Esophagus squamous epithelium (tissue), 5 donors: ENCODE data around the gene FOXP1. TPM values are rescaled to one million over a fixed set of nuclear protein-coding genes. Genes with fewer than 3 reads are reported as not detected.

ENCODE experiments used
- DNase-seq: peaks from one replicate; lab custom pipeline; 2025; lab: John Stamatoyannopoulos, UW
- H3K27ac ChIP-seq, 4 donors: fragments of 200-600 bp; sonication (generic); one replicate each; pipeline ENCODE4 v1.5.1; 2016 to 2019; ENCODE audit warnings: mild to moderate bottlenecking in 1 of 4
- H3K27me3 ChIP-seq, 4 donors: fragments of 200-600 bp; sonication (generic); 1 replicate in 3 of 4; 2 replicates in 1 of 4; pipeline versions ENCODE4 v1.5.1 to v1.6.0; 2017 to 2021; ENCODE audit warnings: antibody characterized with exemption in 1 of 4
- H3K36me3 ChIP-seq, 3 donors: fragments of 200-600 bp; sonication (generic); one replicate each; pipeline ENCODE4 v1.5.1; 2016 to 2019
- H3K4me1 ChIP-seq, 3 donors: fragments of 200-600 bp; sonication (generic); one replicate each; pipeline ENCODE4 v1.5.1; 2017 to 2019
- H3K4me3 ChIP-seq, 4 donors: fragments of 200-600 bp; sonication (generic); 1 replicate in 3 of 4; 2 replicates in 1 of 4; pipeline ENCODE4 v1.5.1; 2016 to 2019; ENCODE audit warnings: mild to moderate bottlenecking in 2 of 4, moderate library complexity in 1 of 4
- H3K9me3 ChIP-seq, 3 donors: fragments of 200-600 bp; sonication (generic); one replicate each; pipeline ENCODE4 v1.5.1; 2016 to 2019
- POLR2A ChIP-seq, 4 donors: fragments of 450-650 bp; IDR thresholded peaks; one replicate each; pipeline ENCODE4 v1.6.1; 2017; ENCODE audit warnings: antibody characterized with exemption in 4 of 4, mild to moderate bottlenecking in 4 of 4, moderate library complexity in 3 of 4
- WGBS, 2 donors: methylation state at CpG; one replicate each; pipeline ENCODE4 v1.1.5; 2018; 5-methylcytosine and 5-hydroxymethylcytosine counted together
- intact Hi-C: fragments of 100-400 bp; cut with DNase I; formaldehyde crosslinking; loops from one replicate; pipeline ENCODE4 v1.15.0; 2022
- total RNA-seq, 4 donors: library from RNA; depleted of rRNA; stranded (reverse); fragments of >200 nt; gene quantifications; one replicate each; pipeline ENCODE4 v1.1.0, GENCODE V29; 2016
- TF ChIP-seq, protein P1 (sequence below), 6 experiments: fragments of 450-650 bp in 4 of 6; fragments of 200-600 bp in 2 of 6; sonication (generic) in 2 of 6; IDR thresholded peaks; one replicate each; pipeline ENCODE4 v1.5.1; 2016 to 2019; ENCODE audit warnings: antibody characterized with exemption in 6 of 6, mild to moderate bottlenecking in 4 of 6, moderate library complexity in 4 of 6
- donor health status: DM: yes; HTN: yes; CAD: no.

The FOXP1 gene
- total RNA-seq, 4 donors from 2014 or later = 49.1 to 124 (median 61.1) TPM

DNA sequence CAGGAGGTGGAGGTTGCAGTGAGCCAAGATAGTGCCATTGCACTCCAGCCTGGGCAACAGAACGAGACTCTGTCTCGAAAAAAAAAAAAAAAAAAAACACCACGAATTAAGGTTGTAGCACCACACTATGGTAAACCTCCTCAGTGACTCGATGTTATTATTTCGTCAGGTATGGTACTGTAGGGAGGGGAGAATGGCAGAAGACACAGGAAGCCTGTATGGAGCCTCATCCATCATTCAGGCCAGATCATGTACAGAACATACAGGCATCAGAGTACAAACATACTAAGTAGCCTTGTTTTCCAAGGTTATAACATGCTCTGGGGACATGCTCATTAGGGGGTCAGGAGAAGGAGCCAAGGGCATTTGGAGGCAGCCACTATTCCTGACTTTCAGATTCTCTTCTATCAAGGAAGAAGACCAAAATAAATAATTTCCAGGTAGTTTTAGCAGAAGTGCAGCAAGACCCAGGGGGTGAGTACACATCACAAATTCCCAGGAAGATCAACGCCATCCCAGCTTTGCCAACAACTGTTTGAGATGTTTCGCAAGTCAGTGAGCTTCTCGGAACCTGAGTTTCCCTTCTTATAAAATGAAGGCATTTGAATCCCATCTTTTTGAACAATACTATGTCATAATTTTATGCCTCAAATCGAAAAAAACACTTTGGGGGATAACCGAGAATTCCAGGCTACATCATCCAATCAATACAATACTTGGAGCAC is 79.8 kb downstream of the FOXP1 start:
- Histone ChIP-seq H3K9me3 (no peaks in the 10 kb centered on the region), H3K27ac (peak overlapping the region in 2 of 4 donors; percentile 21 to 22), H3K36me3 (peaks cover 0 to 3% (median 0%) of the 10 kb centered on the region in 3 donors), H3K4me3 (no peak overlapping the region), H3K4me1 (peaks cover 0 to 11% (median 6%) of the 10 kb centered on the region in 3 donors), H3K27me3 (no peaks in the 10 kb centered on the region)
- no peak for TF ChIP-seq POLR2A (IDR thresholded peaks at IDR 0.05)
- TF ChIP-seq, protein P1, sequence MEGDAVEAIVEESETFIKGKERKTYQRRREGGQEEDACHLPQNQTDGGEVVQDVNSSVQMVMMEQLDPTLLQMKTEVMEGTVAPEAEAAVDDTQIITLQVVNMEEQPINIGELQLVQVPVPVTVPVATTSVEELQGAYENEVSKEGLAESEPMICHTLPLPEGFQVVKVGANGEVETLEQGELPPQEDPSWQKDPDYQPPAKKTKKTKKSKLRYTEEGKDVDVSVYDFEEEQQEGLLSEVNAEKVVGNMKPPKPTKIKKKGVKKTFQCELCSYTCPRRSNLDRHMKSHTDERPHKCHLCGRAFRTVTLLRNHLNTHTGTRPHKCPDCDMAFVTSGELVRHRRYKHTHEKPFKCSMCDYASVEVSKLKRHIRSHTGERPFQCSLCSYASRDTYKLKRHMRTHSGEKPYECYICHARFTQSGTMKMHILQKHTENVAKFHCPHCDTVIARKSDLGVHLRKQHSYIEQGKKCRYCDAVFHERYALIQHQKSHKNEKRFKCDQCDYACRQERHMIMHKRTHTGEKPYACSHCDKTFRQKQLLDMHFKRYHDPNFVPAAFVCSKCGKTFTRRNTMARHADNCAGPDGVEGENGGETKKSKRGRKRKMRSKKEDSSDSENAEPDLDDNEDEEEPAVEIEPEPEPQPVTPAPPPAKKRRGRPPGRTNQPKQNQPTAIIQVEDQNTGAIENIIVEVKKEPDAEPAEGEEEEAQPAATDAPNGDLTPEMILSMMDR (IDR thresholded peaks at IDR 0.05) = no peak
- WGBS, 2 donors = 39 to 57% methylated on average over 10 of the region's 10 CpGs
- no peak for DNase-seq
- intact Hi-C loops = no loop called here

DNA sequence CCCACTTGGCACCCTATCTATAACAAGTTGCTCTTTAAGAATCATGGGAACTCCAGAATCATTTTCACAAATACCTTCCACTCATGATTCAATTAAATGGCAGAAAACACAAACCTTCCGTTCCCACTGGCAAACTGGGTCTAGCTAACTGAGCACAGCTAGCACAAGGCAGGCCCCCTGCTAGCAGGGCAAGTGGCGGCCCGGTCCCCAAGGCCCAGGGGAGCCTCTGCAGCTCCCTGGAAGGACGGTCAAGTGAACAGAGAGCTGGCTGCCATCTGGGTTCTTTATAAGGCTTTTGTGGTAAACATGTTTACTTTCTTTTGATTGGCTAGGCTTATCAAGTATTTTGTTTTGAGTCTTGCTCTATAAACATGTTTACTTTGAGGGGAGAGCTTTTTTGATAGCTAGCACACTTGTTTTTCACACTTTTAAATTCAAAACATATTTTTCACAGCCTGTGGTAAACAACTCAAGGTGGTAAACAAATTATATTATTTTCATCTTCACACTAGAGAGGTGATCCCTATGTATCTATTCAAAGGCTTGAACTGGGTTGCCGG is 81.4 kb downstream of the FOXP1 start:
- Histone ChIP-seq H3K4me3 (no peak overlapping the region), H3K27me3 (no peaks in the 10 kb centered on the region), H3K36me3 (peaks cover 0 to 3% (median 0%) of the 10 kb centered on the region in 3 donors), H3K4me1 (peaks cover 0 to 27% (median 17%) of the 10 kb centered on the region in 3 donors), H3K27ac (no peak overlapping the region), H3K9me3 (no peaks in the 10 kb centered on the region)
- 87 to 90% methylated on average over 5 of the region's 5 CpGs for WGBS, 2 donors
- intact Hi-C loops = no loop called here
- DNase-seq = no peak
- TF ChIP-seq, protein P1 (IDR thresholded peaks at IDR 0.05) = no peak

DNA sequence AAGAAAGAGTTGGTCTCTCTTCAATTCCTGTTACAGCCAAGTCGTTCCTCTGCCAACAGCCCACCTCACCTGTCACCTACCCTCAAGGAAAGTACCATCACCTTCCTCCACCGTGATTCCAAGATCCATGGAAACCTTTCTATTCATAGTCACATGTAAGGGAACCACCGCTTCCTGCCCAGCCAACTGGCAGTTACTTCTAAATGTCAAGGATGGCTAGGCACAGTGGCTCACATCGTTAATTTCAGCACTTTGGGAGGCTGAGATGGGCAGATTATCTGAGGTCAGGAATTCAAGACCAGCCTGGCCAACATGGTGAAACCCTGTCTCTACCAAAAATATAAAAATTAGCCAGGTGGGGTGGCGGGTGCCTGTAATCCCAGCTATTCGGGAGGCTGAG is 82.8 kb downstream of the FOXP1 start:
- Histone ChIP-seq H3K27ac (no peak overlapping the region), H3K9me3 (no peaks in the 10 kb centered on the region), H3K27me3 (no peaks in the 10 kb centered on the region), H3K4me1 (peaks cover 8 to 40% (median 25%) of the 10 kb centered on the region in 3 donors), H3K36me3 (peaks cover 0 to 3% (median 0%) of the 10 kb centered on the region in 3 donors), H3K4me3 (no peak overlapping the region)
- WGBS, 2 donors = 77 to 84% methylated on average over 6 of the region's 6 CpGs
- TF ChIP-seq, protein P1 (IDR thresholded peaks at IDR 0.05) = no peak
- TF ChIP-seq POLR2A (IDR thresholded peaks at IDR 0.05) = no peak
- intact Hi-C loops = no loop called here
- DNase-seq = no peak

DNA sequence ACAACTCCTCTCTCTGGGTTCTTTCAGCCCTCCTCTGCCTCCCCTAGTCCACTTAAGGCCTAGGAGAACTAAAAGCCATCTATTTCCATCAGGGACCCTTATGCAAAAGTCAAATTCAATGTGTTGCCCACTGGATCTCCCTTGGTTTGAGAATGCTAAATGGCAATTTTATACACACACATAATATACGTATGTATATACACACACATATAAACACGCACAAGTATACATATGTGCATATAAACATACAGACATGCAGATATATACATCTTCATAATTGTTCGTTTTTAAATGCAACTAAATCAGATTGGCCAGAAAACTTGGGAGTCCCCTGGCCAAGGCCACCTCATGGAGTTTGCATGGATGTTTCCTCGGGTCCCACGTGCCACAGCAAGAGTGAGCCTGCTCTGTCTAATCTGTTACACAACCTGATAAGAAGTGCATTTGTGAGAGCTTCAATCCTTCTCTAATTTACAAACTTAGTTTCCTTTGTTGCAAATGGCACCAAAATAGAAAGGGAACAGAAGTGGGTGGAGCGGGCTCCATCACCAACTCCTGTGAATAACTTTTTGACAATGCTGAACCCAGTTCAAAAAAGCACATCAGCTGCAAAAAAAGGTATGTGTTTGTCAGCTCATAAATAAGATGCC is 84.2 kb downstream of the FOXP1 start:
- intact Hi-C loops = no loop called here
- WGBS, 2 donors = 89 to 91% methylated on average over 6 of the region's 6 CpGs

More for the DNA sequence above, 84.2 kb downstream of the FOXP1 start:
- no peak for TF ChIP-seq POLR2A (IDR thresholded peaks at IDR 0.05)
- TF ChIP-seq, protein P1 (IDR thresholded peaks at IDR 0.05) = no peak
- no peaks in the 10 kb centered on the region for H3K9me3 ChIP-seq
- peaks cover 0 to 3% (median 0%) of the 10 kb centered on the region in 3 donors for H3K36me3 ChIP-seq
- H3K27ac ChIP-seq = no peak overlapping the region
- H3K27me3 ChIP-seq = no peaks in the 10 kb centered on the region
- DNase-seq = no peak
- peaks cover 8 to 38% (median 22%) of the 10 kb centered on the region in 3 donors for H3K4me1 ChIP-seq
- H3K4me3 ChIP-seq = no peak overlapping the region
